ENCODE results near the gene KRR1. TPM values are rescaled to one million over a fixed set of nuclear protein-coding genes. Genes with fewer than 3 reads are reported as not detected.

Gene KRR1
- total and polyA plus RNA-seq, 9 donors, result 36.0 to 66.9 (median 50.0) TPM

DNA sequence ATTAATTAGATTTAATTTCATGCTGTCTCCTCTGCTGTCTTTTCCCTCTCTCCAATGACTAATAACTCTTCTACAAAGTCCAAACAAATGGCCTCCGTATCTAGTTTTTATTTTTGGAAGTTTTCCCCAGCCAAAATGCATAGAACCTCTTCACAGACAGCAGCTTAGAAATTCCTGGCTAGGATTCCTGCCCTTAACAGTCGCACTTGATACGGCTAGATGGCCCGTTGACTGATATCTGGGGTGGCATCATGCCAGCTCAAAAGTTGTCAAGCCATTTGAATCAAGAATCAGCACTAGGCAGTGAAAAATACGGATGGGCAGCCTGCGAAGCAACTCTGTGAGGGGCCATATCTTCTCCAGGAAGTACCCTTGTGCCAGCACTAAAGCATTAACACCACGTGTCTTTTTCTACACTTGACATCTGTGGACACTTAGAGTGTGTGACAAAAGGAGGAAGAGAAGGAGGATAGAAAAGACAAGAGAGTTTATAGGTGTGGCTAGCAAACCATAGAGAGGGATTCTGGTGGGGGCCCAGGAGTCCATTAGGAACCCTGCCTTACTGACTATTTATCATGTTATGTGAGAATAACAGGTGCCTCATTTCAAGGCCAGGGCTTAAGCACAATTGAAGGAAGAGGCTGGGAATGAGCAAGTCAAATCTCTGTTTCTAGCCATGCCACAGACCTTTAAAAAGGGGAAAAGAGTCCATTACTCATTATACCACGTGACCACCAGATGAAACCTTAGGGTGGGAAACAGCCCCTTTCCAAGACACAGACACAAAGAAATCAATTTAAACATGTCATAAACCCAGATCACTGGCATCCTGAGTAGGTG is 39.2 kb upstream of the KRR1 start:
- Histone ChIP-seq H3K4me3 (ENCODE audit: low read length) (no peak overlapping the region), H3K36me3 (ENCODE audit: control insufficient read depth, insufficient read depth, low read length) (no peaks in the 10 kb centered on the region), H3K27me3 (ENCODE audit: control insufficient read depth, insufficient read depth, low read length) (no peaks in the 10 kb centered on the region), H3K9me3 (replicated peaks; ENCODE audit: control insufficient read depth, low read depth, low read length) (no peaks in the 10 kb centered on the region), H3K4me1 (ENCODE audit: control insufficient read depth, insufficient read depth, low read length) (peaks cover 22% of the 10 kb centered on the region), H3K27ac (ENCODE audit: low read length) (peak overlapping the region; percentile 60)
- 37% methylated on average over 6 of the region's 8 CpGs for WGBS (ENCODE audit: insufficient coverage)
- peak; percentile 72 for DNase-seq

DNA sequence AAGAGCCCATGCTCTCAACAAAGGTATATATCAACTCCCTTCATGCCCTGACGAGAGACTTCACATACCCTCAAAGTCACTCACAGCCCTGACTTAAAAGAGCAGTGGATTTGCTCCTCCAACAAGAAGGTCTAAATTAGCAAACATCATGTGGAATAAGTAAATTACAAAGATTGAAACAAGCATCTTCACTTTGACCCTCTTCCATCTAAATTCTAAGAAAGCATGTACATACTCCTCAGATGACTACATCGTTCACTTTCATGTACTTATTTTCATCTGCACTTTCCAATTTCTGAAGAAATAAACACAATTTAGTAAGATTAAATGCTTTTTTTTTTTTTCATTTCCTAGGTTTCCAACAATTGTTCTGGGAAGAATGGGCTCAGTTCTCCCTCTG is 38.6 kb upstream of the KRR1 start:
- no CpG with 5 or more reads among the region's 2 CpGs for WGBS (ENCODE audit: insufficient coverage)
- Histone ChIP-seq H3K27ac (ENCODE audit: low read length) (no peak overlapping the region), H3K4me3 (ENCODE audit: low read length) (no peak overlapping the region), H3K27me3 (ENCODE audit: control insufficient read depth, insufficient read depth, low read length) (no peaks in the 10 kb centered on the region), H3K4me1 (ENCODE audit: control insufficient read depth, insufficient read depth, low read length) (peaks cover 22% of the 10 kb centered on the region), H3K9me3 (replicated peaks; ENCODE audit: control insufficient read depth, low read depth, low read length) (no peaks in the 10 kb centered on the region), H3K36me3 (ENCODE audit: control insufficient read depth, insufficient read depth, low read length) (no peaks in the 10 kb centered on the region)
- no peak for DNase-seq

DNA sequence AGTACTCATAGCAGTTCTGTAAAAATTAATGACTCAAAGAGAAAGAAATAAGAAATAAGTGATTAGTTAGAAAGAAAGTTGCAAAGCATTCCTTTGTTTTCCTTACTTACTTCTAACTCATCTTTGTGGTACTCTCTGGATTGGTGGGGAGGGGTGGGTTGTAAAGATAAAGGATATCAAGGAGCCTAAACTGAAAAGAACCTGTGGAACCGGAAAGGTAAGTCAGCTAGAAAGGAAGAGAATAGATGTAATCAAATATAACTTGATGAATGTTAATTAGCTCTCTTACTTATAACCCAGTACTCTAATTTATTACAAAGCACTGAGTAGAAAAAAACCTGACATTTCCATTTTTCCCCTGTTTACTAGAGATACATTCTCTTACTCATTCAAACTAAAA is 37.5 kb upstream of the KRR1 start:
- Histone ChIP-seq H3K4me3 (ENCODE audit: low read length) (no peak overlapping the region), H3K36me3 (ENCODE audit: control insufficient read depth, insufficient read depth, low read length) (no peaks in the 10 kb centered on the region), H3K27ac (ENCODE audit: low read length) (no peak overlapping the region), H3K27me3 (ENCODE audit: control insufficient read depth, insufficient read depth, low read length) (no peaks in the 10 kb centered on the region), H3K4me1 (ENCODE audit: control insufficient read depth, insufficient read depth, low read length) (peaks cover 18% of the 10 kb centered on the region), H3K9me3 (replicated peaks; ENCODE audit: control insufficient read depth, low read depth, low read length) (no peaks in the 10 kb centered on the region)
- no CpG with 5 or more reads among the region's 1 CpG for WGBS (ENCODE audit: insufficient coverage)
- DNase-seq, result no peak

DNA sequence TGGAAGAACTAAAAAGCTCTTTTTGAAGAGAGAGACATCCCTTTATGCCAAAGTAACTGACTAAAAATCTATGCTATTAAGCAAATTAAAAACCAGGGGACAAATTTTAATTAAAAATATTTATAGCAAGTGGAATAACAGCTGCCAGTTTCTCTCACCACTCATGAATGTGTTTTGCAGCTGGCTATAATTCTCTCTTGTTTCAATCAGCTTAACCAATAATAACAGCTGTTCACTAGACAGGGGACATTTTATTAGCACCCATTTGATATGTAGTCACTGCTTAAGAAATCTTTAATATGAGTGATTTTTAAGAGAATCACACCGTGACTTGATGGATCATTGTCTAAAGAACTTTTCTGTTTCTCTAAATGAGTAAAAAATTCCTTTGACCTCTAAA is 34.2 kb upstream of the KRR1 start:
- Histone ChIP-seq H3K4me1 (ENCODE audit: control insufficient read depth, insufficient read depth, low read length) (peaks cover 5% of the 10 kb centered on the region), H3K36me3 (ENCODE audit: control insufficient read depth, insufficient read depth, low read length) (no peaks in the 10 kb centered on the region), H3K27ac (ENCODE audit: low read length) (peak overlapping the region; percentile 35), H3K9me3 (replicated peaks; ENCODE audit: control insufficient read depth, low read depth, low read length) (no peaks in the 10 kb centered on the region), H3K27me3 (ENCODE audit: control insufficient read depth, insufficient read depth, low read length) (no peaks in the 10 kb centered on the region), H3K4me3 (ENCODE audit: low read length) (no peak overlapping the region)
- no CpG with 5 or more reads among the region's 1 CpG for WGBS (ENCODE audit: insufficient coverage)
- DNase-seq, result peak; percentile 50

DNA sequence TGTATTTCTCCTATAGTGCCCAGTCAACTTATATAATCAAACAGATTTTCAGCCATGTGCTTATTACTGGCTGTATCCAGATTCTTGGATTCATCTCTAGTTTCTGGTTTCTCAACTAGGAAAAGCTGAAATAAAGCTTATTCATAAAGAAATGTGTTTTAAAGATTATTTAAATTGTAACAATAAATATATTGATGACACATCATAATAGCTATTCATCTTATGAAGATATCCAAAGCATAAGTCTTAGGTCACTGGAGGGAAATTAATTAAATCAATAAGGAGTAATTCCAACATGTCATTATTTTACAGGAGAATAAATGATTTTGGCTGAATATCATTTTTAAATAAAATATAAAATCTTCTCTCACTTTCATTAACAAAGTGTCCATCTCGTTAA is 32.1 kb upstream of the KRR1 start:
- Histone ChIP-seq H3K27ac (ENCODE audit: low read length) (no peak overlapping the region), H3K27me3 (ENCODE audit: control insufficient read depth, insufficient read depth, low read length) (no peaks in the 10 kb centered on the region), H3K9me3 (replicated peaks; ENCODE audit: control insufficient read depth, low read depth, low read length) (no peaks in the 10 kb centered on the region), H3K36me3 (ENCODE audit: control insufficient read depth, insufficient read depth, low read length) (no peaks in the 10 kb centered on the region), H3K4me3 (ENCODE audit: low read length) (no peak overlapping the region), H3K4me1 (ENCODE audit: control insufficient read depth, insufficient read depth, low read length) (no peaks in the 10 kb centered on the region)
- no peak for DNase-seq
- WGBS (ENCODE audit: insufficient coverage), result no CpG with 5 or more reads among the region's 1 CpG

DNA sequence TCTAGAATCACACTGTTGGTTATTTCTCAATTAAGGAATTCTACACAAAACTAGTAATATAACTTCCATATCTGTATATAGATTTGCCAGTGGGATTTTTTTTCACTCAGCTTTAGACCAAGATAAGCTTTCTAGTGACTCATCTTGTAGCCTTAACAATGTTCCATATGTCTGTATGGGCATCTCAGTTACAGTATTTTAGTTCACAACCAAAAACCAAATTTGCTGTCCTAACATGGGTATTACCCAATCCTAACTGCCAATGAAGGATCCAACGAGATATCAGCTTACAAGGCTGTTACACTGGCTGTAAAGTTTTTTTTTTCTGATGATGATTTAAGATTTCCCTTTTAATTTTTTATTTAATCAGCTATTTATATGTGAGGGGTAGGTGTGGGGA is 31.5 kb upstream of the KRR1 start:
- Histone ChIP-seq H3K9me3 (replicated peaks; ENCODE audit: control insufficient read depth, low read depth, low read length) (no peaks in the 10 kb centered on the region), H3K27ac (ENCODE audit: low read length) (no peak overlapping the region), H3K4me3 (ENCODE audit: low read length) (no peak overlapping the region), H3K27me3 (ENCODE audit: control insufficient read depth, insufficient read depth, low read length) (no peaks in the 10 kb centered on the region), H3K36me3 (ENCODE audit: control insufficient read depth, insufficient read depth, low read length) (no peaks in the 10 kb centered on the region), H3K4me1 (ENCODE audit: control insufficient read depth, insufficient read depth, low read length) (no peaks in the 10 kb centered on the region)
- DNase-seq, result no peak
- WGBS (ENCODE audit: insufficient coverage), result no CpG with 5 or more reads among the region's 1 CpG

DNA sequence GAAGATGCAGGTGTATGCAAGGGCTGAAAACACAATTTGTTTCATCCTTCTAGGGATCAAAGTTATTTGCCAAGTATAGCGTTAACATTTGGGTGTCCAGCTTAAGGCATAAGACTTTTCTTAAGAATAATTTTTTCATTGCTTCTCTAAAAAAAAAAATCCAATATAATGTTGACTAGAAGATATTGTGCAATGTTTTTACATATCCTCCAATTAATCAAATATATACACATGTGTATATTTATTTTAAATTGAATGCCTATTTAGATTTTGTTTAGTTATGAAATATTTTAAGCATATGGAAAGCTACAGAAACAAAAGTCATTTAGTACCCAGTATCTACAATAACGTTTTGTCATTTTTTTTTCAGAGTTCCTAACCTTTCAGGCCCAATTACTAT is 28.5 kb upstream of the KRR1 start:
- H3K27ac ChIP-seq (ENCODE audit: low read length), result no peak overlapping the region
- no CpG with 5 or more reads among the region's 2 CpGs for WGBS (ENCODE audit: insufficient coverage)
- no peaks in the 10 kb centered on the region for H3K36me3 ChIP-seq (ENCODE audit: control insufficient read depth, insufficient read depth, low read length)
- H3K9me3 ChIP-seq (replicated peaks; ENCODE audit: control insufficient read depth, low read depth, low read length), result no peaks in the 10 kb centered on the region
- no peak for DNase-seq
- H3K4me3 ChIP-seq (ENCODE audit: low read length), result no peak overlapping the region
- no peaks in the 10 kb centered on the region for H3K4me1 ChIP-seq (ENCODE audit: control insufficient read depth, insufficient read depth, low read length)
- H3K27me3 ChIP-seq (ENCODE audit: control insufficient read depth, insufficient read depth, low read length), result no peaks in the 10 kb centered on the region

DNA sequence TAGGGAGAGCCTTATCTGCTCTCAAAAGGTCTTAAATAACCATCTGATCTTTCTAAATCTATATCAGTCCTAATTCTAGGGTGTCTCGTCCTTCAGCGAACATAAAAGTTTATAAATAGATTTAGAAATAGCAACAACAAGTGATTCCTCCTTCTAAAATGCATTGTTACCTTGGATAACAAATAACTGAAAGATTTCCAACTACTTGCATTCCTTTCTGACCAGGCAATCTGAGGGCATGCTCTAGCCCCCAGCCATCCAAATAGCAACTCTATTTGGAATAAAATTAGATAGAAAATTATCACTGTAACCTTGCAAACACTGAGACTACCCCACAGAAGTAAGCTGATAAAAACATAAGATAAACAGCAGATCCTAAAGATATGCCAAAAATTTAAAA is 21.8 kb upstream of the KRR1 start:
- WGBS (ENCODE audit: insufficient coverage), result no CpG with 5 or more reads among the region's 2 CpGs
- no peak overlapping the region for H3K4me3 ChIP-seq (ENCODE audit: low read length)
- H3K9me3 ChIP-seq (replicated peaks; ENCODE audit: control insufficient read depth, low read depth, low read length), result no peaks in the 10 kb centered on the region
- H3K36me3 ChIP-seq (ENCODE audit: control insufficient read depth, insufficient read depth, low read length), result no peaks in the 10 kb centered on the region
- H3K4me1 ChIP-seq (ENCODE audit: control insufficient read depth, insufficient read depth, low read length), result no peaks in the 10 kb centered on the region
- no peak overlapping the region for H3K27ac ChIP-seq (ENCODE audit: low read length)
- no peak for DNase-seq
- H3K27me3 ChIP-seq (ENCODE audit: control insufficient read depth, insufficient read depth, low read length), result no peaks in the 10 kb centered on the region

DNA sequence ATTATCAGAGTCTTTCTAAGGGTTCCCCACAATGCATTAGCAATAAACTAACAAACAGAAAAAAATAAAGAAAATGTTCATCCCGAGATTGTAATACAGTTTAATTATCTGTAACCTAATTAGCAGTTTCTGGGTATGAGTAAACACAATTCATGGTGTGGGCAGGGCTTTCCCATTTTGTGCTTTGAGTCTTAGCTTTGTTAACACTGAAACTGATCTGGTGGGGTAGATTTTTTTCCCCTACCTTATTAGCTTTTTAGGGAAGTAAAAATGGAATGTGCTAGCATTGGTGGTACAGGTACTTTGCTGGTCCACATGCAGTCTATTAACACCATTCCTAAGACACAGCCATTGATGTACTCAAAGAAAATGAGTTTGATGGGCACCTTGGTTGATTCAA is 18.4 kb upstream of the KRR1 start:
- DNase-seq, result no peak
- WGBS (ENCODE audit: insufficient coverage), result no CpG with 5 or more reads among the region's 1 CpG
- Histone ChIP-seq H3K4me1 (ENCODE audit: control insufficient read depth, insufficient read depth, low read length) (peaks cover 4% of the 10 kb centered on the region), H3K36me3 (ENCODE audit: control insufficient read depth, insufficient read depth, low read length) (no peaks in the 10 kb centered on the region), H3K27ac (ENCODE audit: low read length) (no peak overlapping the region), H3K4me3 (ENCODE audit: low read length) (no peak overlapping the region), H3K27me3 (ENCODE audit: control insufficient read depth, insufficient read depth, low read length) (no peaks in the 10 kb centered on the region), H3K9me3 (replicated peaks; ENCODE audit: control insufficient read depth, low read depth, low read length) (no peaks in the 10 kb centered on the region)

DNA sequence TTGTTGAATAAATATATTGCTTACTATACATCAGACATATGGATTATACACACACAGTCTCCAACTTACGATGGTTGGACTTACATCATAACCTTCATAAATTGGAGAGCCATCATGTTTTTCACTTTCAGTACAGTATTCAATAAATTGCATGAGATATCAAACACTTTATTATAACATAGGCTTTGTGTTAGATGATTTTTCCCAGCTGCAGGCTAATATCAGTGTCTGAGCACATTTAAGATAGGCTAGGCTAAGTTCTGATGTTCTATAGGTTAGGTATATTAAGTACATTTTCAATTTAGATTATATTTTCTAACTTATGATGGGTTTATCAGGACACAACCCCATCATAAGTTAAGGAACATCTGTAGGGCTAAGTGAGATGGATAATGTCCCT is 17.9 kb upstream of the KRR1 start:
- Histone ChIP-seq H3K9me3 (replicated peaks; ENCODE audit: control insufficient read depth, low read depth, low read length) (no peaks in the 10 kb centered on the region), H3K4me3 (ENCODE audit: low read length) (no peak overlapping the region), H3K27me3 (ENCODE audit: control insufficient read depth, insufficient read depth, low read length) (no peaks in the 10 kb centered on the region), H3K36me3 (ENCODE audit: control insufficient read depth, insufficient read depth, low read length) (no peaks in the 10 kb centered on the region), H3K27ac (ENCODE audit: low read length) (no peak overlapping the region), H3K4me1 (ENCODE audit: control insufficient read depth, insufficient read depth, low read length) (peaks cover 4% of the 10 kb centered on the region)
- WGBS (ENCODE audit: insufficient coverage), result no CpG with 5 or more reads among the region's 1 CpG
- DNase-seq, result no peak

DNA sequence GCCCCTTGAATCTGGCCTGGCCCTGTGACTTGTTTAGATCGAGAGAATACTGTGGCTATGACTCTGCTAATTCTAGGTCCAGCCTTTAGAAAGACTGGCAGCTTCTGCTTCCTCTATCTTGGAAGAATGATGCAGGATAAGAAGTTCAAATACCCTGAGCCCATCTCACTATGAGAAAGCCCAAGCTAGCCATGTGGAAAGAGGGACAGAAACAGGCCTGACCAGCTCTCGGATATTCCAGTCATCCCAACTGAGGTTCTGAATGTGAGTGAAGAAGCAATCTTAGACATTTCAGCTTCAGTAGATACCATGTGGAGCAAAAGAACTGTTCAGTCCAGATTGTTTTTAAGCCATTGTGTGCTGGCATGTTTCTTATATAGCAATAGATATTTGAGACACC is 17.3 kb upstream of the KRR1 start:
- Histone ChIP-seq H3K9me3 (replicated peaks; ENCODE audit: control insufficient read depth, low read depth, low read length) (no peaks in the 10 kb centered on the region), H3K27ac (ENCODE audit: low read length) (no peak overlapping the region), H3K4me1 (ENCODE audit: control insufficient read depth, insufficient read depth, low read length) (peaks cover 4% of the 10 kb centered on the region), H3K4me3 (ENCODE audit: low read length) (no peak overlapping the region), H3K36me3 (ENCODE audit: control insufficient read depth, insufficient read depth, low read length) (no peaks in the 10 kb centered on the region), H3K27me3 (ENCODE audit: control insufficient read depth, insufficient read depth, low read length) (no peaks in the 10 kb centered on the region)
- DNase-seq, result no peak
- WGBS (ENCODE audit: insufficient coverage), result no CpG with 5 or more reads among the region's 2 CpGs
